H7 (cell line): ENCODE data around the gene CEACAM1. TPM values are rescaled to one million over a fixed set of nuclear protein-coding genes. Genes with fewer than 3 reads are reported as not detected.
"Not testable (repeated sequence)": the region's sequence is repeated elsewhere in the genome, so short reads cannot be mapped to it uniquely, and the experiment has no call there.

Source experiments
- DNase-seq: peaks from one replicate; pipeline ENCODE4 v3.0.0; 2012
- H3K27me3 ChIP-seq: 2 replicates; pipeline ENCODE4 v1.6.0; 2011; ENCODE audit warnings: mild to moderate bottlenecking, low read length; ENCODE audit not compliant: control insufficient read depth, insufficient read depth
- H3K36me3 ChIP-seq: replicated peaks from 2 replicates; pipeline ENCODE4 v1.5.1; 2011; ENCODE audit warnings: low read length; ENCODE audit not compliant: control insufficient read depth, insufficient read depth
- H3K4me3 ChIP-seq: 2 replicates; pipeline ENCODE4 v1.5.1; 2011; ENCODE audit warnings: low read depth, mild to moderate bottlenecking, control low read depth, low read length, moderate library complexity; ENCODE audit not compliant: insufficient read depth
- total RNA-seq: library from RNA; depleted of rRNA; stranded (reverse); fragments of >200 nt; shearing (Covaris generic); gene quantifications from 2 replicates; pipeline ENCODE4 v1.2.3, GENCODE V29; 2014; rRNA removed

The CEACAM1 gene
- 0.30 and 0.42 TPM in 2 replicates for total RNA-seq

DNA sequence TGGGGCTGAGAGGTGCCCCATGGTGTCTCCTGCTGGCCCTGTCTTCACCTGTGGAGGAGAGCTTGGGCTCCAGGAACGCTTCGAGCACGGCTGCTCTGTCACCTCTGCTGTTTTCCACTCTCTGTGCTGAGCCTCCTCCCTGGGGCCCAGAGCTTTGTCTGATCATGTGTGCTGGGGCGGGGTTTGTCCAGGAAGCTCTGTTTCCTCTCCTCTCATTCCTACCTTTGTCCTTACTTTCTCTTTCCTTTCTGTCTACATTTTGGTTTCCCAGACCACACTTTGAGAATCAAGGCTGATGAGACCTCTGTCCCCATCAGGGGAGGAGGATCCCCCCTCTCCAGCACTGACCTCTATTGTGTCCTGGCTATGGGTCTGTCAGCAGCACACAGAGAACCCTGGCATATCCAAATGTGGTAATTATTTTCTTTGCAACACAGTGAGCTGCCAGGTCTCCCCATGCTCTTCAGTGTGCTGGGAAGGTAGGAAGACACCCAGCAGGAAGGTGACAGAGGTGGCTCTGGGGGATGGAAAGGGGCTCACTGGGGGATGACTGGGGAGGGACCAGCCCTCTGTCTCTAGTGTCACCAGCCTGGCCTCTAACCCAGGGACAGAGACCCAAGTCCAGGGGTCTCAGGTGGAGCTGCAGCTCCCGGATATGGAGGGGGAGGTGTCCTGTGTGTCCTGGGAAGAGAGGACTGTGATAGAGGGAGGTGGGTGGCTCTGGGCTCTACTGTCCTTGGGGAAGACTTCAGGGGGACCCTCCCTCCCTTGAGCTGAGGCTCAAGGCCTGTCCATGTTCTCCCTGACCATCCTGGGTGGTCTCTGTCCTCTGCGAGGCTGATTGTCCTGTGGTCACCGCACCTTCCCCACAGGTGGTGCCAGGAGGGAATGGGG lies at the start of gene CEACAM1:
Gene CEACAM1 (minus strand): TSS at position 128 of the 894 bp plus-strand sequence. CDS start 107 bp downstream, at position 21.
- no peaks in the 10 kb centered on the region; the same call in 1 of the 2 replicates for H3K27me3 ChIP-seq
- H3K36me3 ChIP-seq = no peaks in the 10 kb centered on the region
- DNase-seq = no peak
- H3K4me3 ChIP-seq = no peak within 1 kb of the TSS

- Histone ChIP-seq H3K4me3 (no peak overlapping the region), H3K36me3 (no peaks in the 10 kb centered on the region), H3K27me3 (no peaks in the 10 kb centered on the region)
- DNase-seq = no peak
Observed at GRCh38 chr19:42577016-42577415, 48.7 kb upstream of the CEACAM1 start.

- H3K27me3 ChIP-seq = no peaks in the 10 kb centered on the region
- DNase-seq = no peak
- H3K4me3 ChIP-seq = no peak overlapping the region
- no peaks in the 10 kb centered on the region for H3K36me3 ChIP-seq
Observed at GRCh38 chr19:42576241-42576640, 48.0 kb upstream of the CEACAM1 start.

DNA sequence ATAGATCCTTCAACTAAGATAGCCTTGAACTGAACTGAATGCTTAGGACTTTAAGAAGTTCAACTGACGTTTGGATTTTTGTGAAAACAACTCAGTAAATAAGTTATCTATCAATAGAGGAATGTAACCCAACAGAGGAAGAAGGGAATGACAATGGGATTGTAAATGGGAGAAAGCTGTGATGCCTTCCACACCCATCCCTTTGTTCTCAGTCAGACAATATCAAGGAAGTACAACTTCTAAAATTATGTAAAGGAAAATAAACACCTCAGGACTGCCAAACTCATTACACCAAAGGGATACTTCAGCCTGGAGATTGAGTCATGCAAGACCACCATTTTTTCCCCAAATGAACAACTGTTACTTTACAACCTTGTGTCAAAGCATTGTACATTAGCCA lies 45.4 kb upstream of the CEACAM1 start:
- Histone ChIP-seq H3K27me3 (no peaks in the 10 kb centered on the region), H3K36me3 (no peaks in the 10 kb centered on the region), H3K4me3 (no peak overlapping the region)
- no peak for DNase-seq

- no peaks in the 10 kb centered on the region for H3K27me3 ChIP-seq
- no peak for DNase-seq
- H3K4me3 ChIP-seq = no peak overlapping the region
- no peaks in the 10 kb centered on the region for H3K36me3 ChIP-seq
Observed at GRCh38 chr19:42571116-42571515, 42.8 kb upstream of the CEACAM1 start.

GRCh38 chr19:42569193-42569592 lies 40.9 kb upstream of the CEACAM1 start:
- Histone ChIP-seq H3K4me3 (no peak overlapping the region), H3K36me3 (no peaks in the 10 kb centered on the region)
- no peak for DNase-seq

DNA sequence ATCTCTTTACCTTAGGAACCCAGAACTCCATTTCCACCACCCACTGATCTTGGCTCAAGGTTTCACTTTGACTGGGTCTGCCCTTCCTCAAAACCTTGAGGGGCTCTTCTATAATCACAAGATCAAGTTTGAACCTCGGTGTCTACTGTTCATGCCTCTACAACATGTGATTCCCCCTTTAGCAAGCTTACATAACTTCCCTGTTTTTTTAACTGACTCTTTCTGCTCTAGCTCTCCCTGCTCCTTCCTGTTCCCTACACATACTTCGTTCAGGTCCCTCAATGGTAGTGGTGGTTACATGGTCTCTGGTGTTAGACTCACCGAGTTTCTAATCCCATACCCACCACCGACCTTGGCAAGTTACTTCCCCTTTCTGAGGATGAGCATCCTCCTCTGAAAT lies 39.7 kb upstream of the CEACAM1 start:
- Histone ChIP-seq H3K27me3 (no peaks in the 10 kb centered on the region), H3K36me3 (no peaks in the 10 kb centered on the region), H3K4me3 (no peak overlapping the region)
- DNase-seq = no peak

More at GRCh38 chr19:42569193-42569592, 40.9 kb upstream of the CEACAM1 start:
- H3K27me3 ChIP-seq = no peaks in the 10 kb centered on the region

DNA sequence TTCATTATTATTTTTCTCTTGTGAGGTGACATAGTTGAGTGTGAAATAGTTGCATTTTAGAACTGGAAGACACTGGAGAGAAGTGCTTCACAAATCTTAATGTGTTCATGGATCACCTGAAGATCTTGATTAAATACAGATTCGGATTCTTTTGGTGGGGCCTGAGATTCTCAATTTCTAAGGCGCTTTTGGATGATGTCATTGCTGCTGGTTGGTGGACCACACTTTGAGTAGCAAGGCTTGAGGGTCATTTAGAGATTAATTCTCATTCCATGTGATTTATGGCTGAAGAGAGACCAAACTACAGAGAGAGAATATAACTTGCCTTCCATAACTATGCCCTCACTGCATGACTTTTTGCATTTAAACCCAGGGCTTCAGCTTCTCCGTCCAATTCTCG lies 39.3 kb upstream of the CEACAM1 start:
- Histone ChIP-seq H3K27me3 (no peaks in the 10 kb centered on the region), H3K36me3 (no peaks in the 10 kb centered on the region), H3K4me3 (no peak overlapping the region)
- DNase-seq = no peak

DNA sequence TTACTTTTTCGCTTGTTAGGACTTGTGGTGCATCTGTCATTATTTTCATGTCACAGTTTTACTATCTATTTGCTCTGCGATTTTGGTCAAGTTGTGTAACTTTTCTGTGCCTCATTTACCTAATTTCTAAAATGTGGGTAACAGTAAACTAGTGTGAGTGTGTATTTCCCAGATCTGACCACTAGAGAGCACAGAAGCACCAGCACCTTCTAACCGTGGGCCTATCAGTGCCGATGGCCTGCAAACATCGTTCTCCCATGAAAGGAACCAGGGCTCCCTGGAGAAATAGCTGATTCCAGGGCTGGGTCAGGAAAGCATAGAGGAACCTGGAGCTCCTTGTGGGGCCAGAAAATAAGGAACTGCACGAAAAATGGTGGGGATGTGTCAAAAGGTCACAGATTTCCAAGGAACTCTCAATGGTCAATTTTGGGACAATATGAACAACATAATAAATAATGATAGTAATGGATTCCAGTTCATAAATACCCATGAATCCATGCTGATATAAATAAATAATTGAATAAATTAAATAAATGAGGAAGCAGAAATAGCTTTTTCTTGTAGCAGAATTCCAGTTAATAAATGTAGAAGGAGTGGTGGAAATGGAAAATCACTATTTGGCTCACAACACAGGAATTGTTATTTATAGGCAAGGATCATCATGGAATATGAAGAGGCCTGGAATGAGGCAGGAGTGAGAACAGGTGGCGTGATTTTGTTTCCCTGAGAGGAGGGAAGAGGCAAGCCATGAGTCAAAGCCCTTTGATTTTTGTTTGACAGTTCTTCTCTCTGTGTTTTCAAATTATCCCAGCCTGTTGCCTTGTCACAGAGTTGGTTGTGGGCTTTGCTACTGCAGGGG lies 35.3 kb upstream of the CEACAM1 start:
- no peak overlapping the region for H3K4me3 ChIP-seq
- peak; percentile 85 for DNase-seq
- no peaks in the 10 kb centered on the region for H3K27me3 ChIP-seq
- H3K36me3 ChIP-seq = no peaks in the 10 kb centered on the region

- Histone ChIP-seq H3K36me3 (no peaks in the 10 kb centered on the region), H3K27me3 (no peaks in the 10 kb centered on the region), H3K4me3 (no peak overlapping the region)
- no peak for DNase-seq
Observed at GRCh38 chr19:42561512-42561911, 33.2 kb upstream of the CEACAM1 start.

DNA sequence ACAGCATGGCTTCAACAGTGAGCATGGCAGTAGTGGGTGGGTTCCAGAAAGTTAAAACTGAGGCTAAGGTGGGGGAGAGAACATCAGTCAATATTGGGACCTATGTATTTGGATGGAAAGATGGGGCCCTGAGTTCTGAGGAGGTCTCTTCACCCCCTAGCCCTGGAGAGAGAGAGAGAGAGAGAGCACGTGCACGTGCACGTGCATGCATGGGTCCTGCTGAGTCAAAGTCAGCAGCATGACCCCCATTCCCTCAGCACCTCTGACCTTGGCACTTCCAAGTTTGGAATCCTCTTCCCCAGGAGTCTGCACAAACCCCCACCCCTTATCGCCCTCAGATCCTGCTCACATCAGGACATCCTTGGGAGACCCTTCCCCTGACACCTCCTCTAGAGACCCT lies 32.5 kb upstream of the CEACAM1 start:
- no peaks in the 10 kb centered on the region for H3K36me3 ChIP-seq
- H3K27me3 ChIP-seq = no peaks in the 10 kb centered on the region
- no peak overlapping the region for H3K4me3 ChIP-seq
- no peak for DNase-seq

GRCh38 chr19:42558450-42559150 lies 30.3 kb upstream of the CEACAM1 start:
- Histone ChIP-seq H3K36me3 (no peaks in the 10 kb centered on the region), H3K27me3 (no peaks in the 10 kb centered on the region), H3K4me3 (no peak overlapping the region)
- peak; percentile 22 for DNase-seq

- H3K27me3 ChIP-seq, H3K36me3 ChIP-seq, DNase-seq, H3K4me3 ChIP-seq: not testable (repeated sequence)
Observed at GRCh38 chr19:42557386-42557871, 29.1 kb upstream of the CEACAM1 start.

DNA sequence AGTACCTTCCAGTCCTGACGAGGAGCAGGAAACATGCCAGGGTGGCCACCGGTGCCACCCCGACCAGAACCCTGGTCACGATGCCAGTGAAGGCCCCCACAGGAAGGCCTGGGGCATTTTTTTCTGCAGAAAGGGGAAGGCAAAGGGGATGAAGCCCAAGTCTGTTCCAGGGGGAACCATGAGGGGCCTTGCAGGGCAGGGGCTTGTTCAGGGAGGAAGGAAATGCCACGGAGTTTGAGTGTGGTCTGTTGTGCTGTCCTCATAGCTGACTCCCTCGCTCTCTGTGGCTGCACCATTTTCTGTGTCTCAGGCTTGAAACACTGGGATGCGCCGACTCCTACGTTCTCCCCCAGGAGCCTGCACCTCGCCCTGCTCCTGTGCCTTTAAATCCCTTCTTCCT lies 27.5 kb upstream of the CEACAM1 start:
- no peak for DNase-seq
- Histone ChIP-seq H3K27me3 (no peaks in the 10 kb centered on the region), H3K4me3 (no peak overlapping the region)

More for the DNA sequence above, 27.5 kb upstream of the CEACAM1 start:
- H3K36me3 ChIP-seq = no peaks in the 10 kb centered on the region
